SU-DHL-6 (cell line): ENCODE data around the gene XIRP2.

Source experiments
- H2AFZ ChIP-seq: fragments of 200-600 bp; sonication (generic); 2 replicates; pipeline ENCODE4 v1.6.1; 2014; ENCODE audit warnings: low read depth, mild to moderate bottlenecking, moderate library complexity, mixed read lengths, antibody characterized with exemption, low read length; ENCODE audit not compliant: severe bottlenecking
- H3F3A ChIP-seq: fragments of 200-600 bp; shearing (Covaris generic); 2 replicates; pipeline ENCODE4 v1.6.0; 2016; ENCODE audit warnings: antibody characterized with exemption, mild to moderate bottlenecking; ENCODE audit not compliant: insufficient read depth
- H3K27ac ChIP-seq: fragments of 200-600 bp; sonication (generic); 2 replicates; pipeline ENCODE4 v1.5.1; 2016; ENCODE audit warnings: low read depth, mild to moderate bottlenecking, low read length, moderate library complexity, mixed read lengths
- H3K27me3 ChIP-seq: fragments of 200-600 bp; sonication (generic), shearing (Covaris generic); 2 replicates; pipeline ENCODE4 v1.6.0; 2014; ENCODE audit warnings: mild to moderate bottlenecking, low read length
- H3K36me3 ChIP-seq: fragments of 200-600 bp; sonication (generic); 2 replicates; pipeline ENCODE4 v1.6.1; 2014; ENCODE audit warnings: mild to moderate bottlenecking, low read length, mixed read lengths
- H3K4me2 ChIP-seq: fragments of 300-600, 200-600 bp; shearing (Covaris generic), sonication (generic); 2 replicates; pipeline ENCODE4 v1.6.0; 2014; ENCODE audit warnings: low read length, low read depth, mild to moderate bottlenecking; ENCODE audit not compliant: poor library complexity, severe bottlenecking
- H3K4me3 ChIP-seq: fragments of 200-600 bp; sonication (generic); 2 replicates; pipeline ENCODE4 v1.5.1; 2014; ENCODE audit warnings: antibody characterized with exemption, low read length, mild to moderate bottlenecking, mixed read lengths; ENCODE audit not compliant: insufficient read depth, poor library complexity, severe bottlenecking
- H3K79me2 ChIP-seq: fragments of 200-600 bp; sonication (generic); 2 replicates; pipeline ENCODE4 v1.6.1; 2014; ENCODE audit warnings: mild to moderate bottlenecking, low read length, moderate library complexity; ENCODE audit not compliant: insufficient read depth
- H3K9ac ChIP-seq: fragments of 200-600 bp; sonication (generic); 2 replicates; pipeline ENCODE4 v1.7.0; 2014; ENCODE audit warnings: mild to moderate bottlenecking, low read length
- H3K9me2 ChIP-seq: fragments of 200-600 bp; sonication (generic); replicated peaks from 2 replicates; pipeline ENCODE4 v1.6.1; 2014; ENCODE audit warnings: low read length; ENCODE audit not compliant: insufficient read depth
- H3K9me3 ChIP-seq: fragments of 200-600 bp; sonication (generic); 2 replicates; pipeline ENCODE4 v1.6.1; 2014; ENCODE audit warnings: low read length, mixed read lengths; ENCODE audit not compliant: insufficient read depth
- H4K20me1 ChIP-seq: fragments of 200-600 bp; sonication (generic); 2 replicates; pipeline ENCODE4 v1.6.1; 2014; ENCODE audit warnings: low read depth, mild to moderate bottlenecking, antibody characterized with exemption, low read length, moderate library complexity, mixed read lengths
- CTCF ChIP-seq: fragments of 200-600 bp; sonication (generic); IDR thresholded peaks from one replicate; pipeline ENCODE4 v1.5.1; 2017; ENCODE audit warnings: antibody characterized with exemption, mild to moderate bottlenecking, low read length, moderate library complexity; ENCODE audit not compliant: insufficient read depth, poor library complexity, severe bottlenecking
- EZH2phosphoT487 ChIP-seq: fragments of 200-600 bp; sonication (generic), shearing (Covaris generic); conservative IDR thresholded peaks from 2 replicates; pipeline ENCODE4 v1.6.1; 2018; ENCODE audit warnings: mild to moderate bottlenecking, antibody characterized with exemption, low read length, moderate library complexity, mixed read lengths

Gene XIRP2

GRCh38 chr2:167157523-167157922, 269.2 kb downstream of the XIRP2 start:
- Histone ChIP-seq H3K27ac (no peak overlapping the region), H2AFZ (no peak overlapping the region), H3K4me3 (no peak overlapping the region), H3K27me3 (no peaks in the 10 kb centered on the region), H3K36me3 (no peaks in the 10 kb centered on the region), H4K20me1 (no peaks in the 10 kb centered on the region), H3K9me2 (no peaks in the 10 kb centered on the region), H3K4me2 (no peak overlapping the region), H3F3A (no peaks in the 10 kb centered on the region), H3K79me2 (no peaks in the 10 kb centered on the region), H3K9ac (no peak overlapping the region), H3K9me3 (no peaks in the 10 kb centered on the region)
- no peak for TF ChIP-seq CTCF
- no peak for TF ChIP-seq EZH2phosphoT487

DNA sequence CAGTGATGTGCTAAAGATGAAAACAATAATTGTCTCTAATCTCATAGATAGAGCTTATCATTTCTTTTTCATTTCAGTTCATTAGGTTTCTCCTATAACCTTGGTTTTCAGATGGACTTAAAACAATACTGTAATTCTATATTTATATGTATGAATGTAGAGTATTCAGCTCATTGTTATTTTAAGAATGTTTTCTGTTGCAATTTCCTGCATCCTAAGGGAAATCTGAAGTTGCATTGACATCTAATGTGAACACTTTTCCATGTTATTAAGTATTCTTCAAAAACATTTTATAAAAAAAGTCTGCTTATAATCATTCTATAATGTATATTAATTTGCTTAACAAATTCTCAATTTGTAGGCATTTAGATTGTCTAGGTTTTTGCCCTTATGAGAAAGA, 288.9 kb downstream of the XIRP2 start:
- H4K20me1 ChIP-seq = no peaks in the 10 kb centered on the region
- no peaks in the 10 kb centered on the region for H3K9me3 ChIP-seq
- TF ChIP-seq CTCF (no peak), EZH2phosphoT487 (no peak)
- no peaks in the 10 kb centered on the region for H3F3A ChIP-seq
- no peak overlapping the region for H2AFZ ChIP-seq
- no peak overlapping the region for H3K4me2 ChIP-seq
- no peak overlapping the region for H3K27ac ChIP-seq
- no peaks in the 10 kb centered on the region for H3K9me2 ChIP-seq
- no peaks in the 10 kb centered on the region for H3K36me3 ChIP-seq
- no peaks in the 10 kb centered on the region for H3K79me2 ChIP-seq
- H3K9ac ChIP-seq = no peak overlapping the region
- H3K27me3 ChIP-seq = no peaks in the 10 kb centered on the region
- H3K4me3 ChIP-seq = no peak overlapping the region

DNA sequence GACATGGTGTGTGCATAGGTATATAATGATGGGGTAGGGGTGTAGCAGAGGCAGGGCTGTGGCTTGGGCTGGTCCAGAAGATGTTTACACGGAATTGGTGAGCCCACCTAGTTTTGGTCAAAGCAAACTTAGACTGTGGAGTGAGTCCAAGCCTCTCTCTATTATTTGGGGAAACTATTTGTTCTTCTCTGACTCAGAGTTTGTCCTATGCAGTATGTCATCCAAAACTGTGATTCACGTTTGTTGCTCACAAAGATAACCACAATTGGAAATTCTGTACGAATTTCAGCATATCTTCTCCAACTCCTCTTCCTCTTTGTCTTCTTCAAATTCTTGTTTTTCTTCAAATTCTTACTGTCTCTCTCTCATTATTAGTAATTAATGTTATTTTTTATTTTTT, 292.9 kb downstream of the XIRP2 start:
- Histone ChIP-seq H4K20me1 (no peaks in the 10 kb centered on the region), H3K4me2 (no peak overlapping the region), H3K36me3 (no peaks in the 10 kb centered on the region), H3K79me2 (no peaks in the 10 kb centered on the region), H3K27me3 (no peaks in the 10 kb centered on the region), H3K9ac (no peak overlapping the region), H3K9me3 (no peaks in the 10 kb centered on the region), H3K27ac (no peak overlapping the region), H3F3A (no peaks in the 10 kb centered on the region), H2AFZ (no peak overlapping the region), H3K4me3 (no peak overlapping the region), H3K9me2 (no peaks in the 10 kb centered on the region)
- TF ChIP-seq CTCF = no peak
- TF ChIP-seq EZH2phosphoT487 = no peak

DNA sequence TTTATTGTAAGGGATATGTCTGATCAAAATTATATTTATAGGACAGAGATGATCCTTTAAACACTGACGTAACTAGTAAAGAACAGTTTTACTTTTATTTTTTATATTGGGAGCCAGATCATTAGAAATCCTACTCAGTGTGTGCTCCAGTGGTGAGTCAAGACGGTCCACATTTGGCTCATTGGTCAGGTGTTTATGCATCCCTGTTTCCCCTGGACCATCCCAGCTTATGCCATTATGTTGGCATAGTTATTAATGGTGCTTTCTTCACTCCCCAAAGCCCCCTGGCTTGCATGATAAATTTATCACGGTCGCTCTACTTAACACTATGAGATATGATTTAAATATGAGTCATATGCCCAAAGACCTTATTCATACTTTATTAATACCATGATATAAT, 293.4 kb downstream of the XIRP2 start:
- TF ChIP-seq CTCF (no peak), EZH2phosphoT487 (no peak)
- Histone ChIP-seq H3F3A (no peaks in the 10 kb centered on the region), H3K9me2 (no peaks in the 10 kb centered on the region), H3K4me2 (no peak overlapping the region), H3K36me3 (no peaks in the 10 kb centered on the region), H4K20me1 (no peaks in the 10 kb centered on the region), H3K27ac (no peak overlapping the region), H3K9me3 (no peaks in the 10 kb centered on the region), H3K4me3 (no peak overlapping the region), H3K27me3 (no peaks in the 10 kb centered on the region), H2AFZ (no peak overlapping the region), H3K9ac (no peak overlapping the region), H3K79me2 (no peaks in the 10 kb centered on the region)
